GM19193 (cell line): Measurements from ENCODE around the gene CCDC186.

Experiments used
- POLR2A ChIP-seq: IDR thresholded peaks from 4 replicates; pipeline ENCODE4 v1.6.1; 2011; ENCODE audit not compliant: insufficient read depth, insufficient read length; ENCODE audit errors: extremely low read depth

The CCDC186 gene

GRCh38 chr10:114071178-114071577 is 102.8 kb downstream of the CCDC186 start:
- TF ChIP-seq POLR2A: no peak
